A549 (cell line): Measurements from ENCODE around the gene PLXNA3. TPM values are rescaled to one million over a fixed set of nuclear protein-coding genes. Genes with fewer than 3 reads are reported as not detected.
A peak's percentile ranks its signal among the peaks of the same experiment; 100 is the strongest.

Experiments
- ATAC-seq, 2 experiments: fragments of 200-7000 bp in 1 of 2; fragments of >200 bp in 1 of 2; cut with Nextera tagmentation in 1 of 2; cut with Tn5 transposase in 1 of 2; 3 replicates each; pipeline versions ENCODE4 v1.8.0 to v1.9.1; 2018 to 2020; ENCODE audit warnings: mild to moderate bottlenecking in 1 of 2, moderate library complexity in 1 of 2
- CTCF ChIA-PET: fragments of 300-600 bp; sonication (Branson Sonifier 250); formaldehyde crosslinking; extraction: SDS; loops from one replicate; lab custom pipeline; 2021; ENCODE audit warnings: antibody characterized with exemption, inconsistent platforms; lab: Yijun Ruan, JAX
- POLR2A ChIA-PET: fragments of 350-600 bp; formaldehyde crosslinking; extraction: SDS; loops from one replicate; lab custom pipeline; 2021; ENCODE audit warnings: antibody characterized with exemption, inconsistent platforms; lab: Yijun Ruan, JAX
- DNase-seq, 2 experiments: peaks; one replicate each; pipeline versions ENCODE4 v3.0.0 to v3.0.0-alpha.2; 2011 to 2016; ENCODE audit warnings: low read depth in 1 of 2, low spot score in 1 of 2
- FAIRE-seq: peaks from 2 replicates; lab custom pipeline; 2011; peaks lifted over from hg19 to GRCh38; lab: Jason Lieb, UNC
- H3K27ac ChIP-seq, 2 experiments: fragments of >200 bp; sonication (Bioruptor Twin); formaldehyde crosslinking; 3 replicates each; pipeline ENCODE4 v1.5.1; 2016 to 2017
- H3K4me1 ChIP-seq: fragments of >200 bp; sonication (Bioruptor Twin); formaldehyde crosslinking; 3 replicates; pipeline ENCODE4 v1.6.1; 2016
- H3K4me2 ChIP-seq: fragments of >200 bp; sonication (Bioruptor Twin); formaldehyde crosslinking; 3 replicates; pipeline ENCODE4 v1.6.1; 2016
- H3K4me3 ChIP-seq: fragments of >200 bp; sonication (Bioruptor Twin); formaldehyde crosslinking; 3 replicates; pipeline ENCODE4 v1.5.1; 2016
- H3K9me3 ChIP-seq: fragments of >200 bp; sonication (Bioruptor Twin); formaldehyde crosslinking; 3 replicates; pipeline ENCODE4 v1.6.1; 2016
- BCL3 ChIP-seq: fragments of >200 bp; sonication (Bioruptor Twin); formaldehyde crosslinking; IDR thresholded peaks from 3 replicates; pipeline ENCODE4 v1.6.1; 2016
- CTCF ChIP-seq: fragments of >200 bp; sonication (Bioruptor Twin); formaldehyde crosslinking; IDR thresholded peaks from 3 replicates; pipeline ENCODE4 v1.5.1; 2016
- EP300 ChIP-seq, 2 experiments: fragments of >200 bp; sonication (Bioruptor Twin); formaldehyde crosslinking; IDR thresholded peaks; 2 replicates in 1 of 2; 3 replicates in 1 of 2; pipeline ENCODE4 v1.6.1; 2016 to 2017
- FOSB ChIP-seq: fragments of 250-450 bp; sonication (Bioruptor Pico); IDR thresholded peaks from 2 replicates; pipeline ENCODE4 v1.5.0; 2020; ENCODE audit warnings: mild to moderate bottlenecking, moderate library complexity
- FOSL2 ChIP-seq, 2 experiments: fragments of 450-650 bp in 1 of 2; fragments of >200 bp in 1 of 2; sonication (Bioruptor Twin) in 1 of 2; formaldehyde crosslinking; IDR thresholded peaks; 2 replicates each; pipeline versions ENCODE4 v1.5.0 to v1.6.1; 2016 to 2020; ENCODE audit warnings: mild to moderate bottlenecking in 1 of 2, moderate library complexity in 1 of 2
- GATA3 ChIP-seq: IDR thresholded peaks from 2 replicates; pipeline ENCODE4 v1.6.1; 2012; ENCODE audit warnings: borderline replicate concordance
- HDAC2 ChIP-seq: fragments of 200-600 bp; sonication (generic); IDR thresholded peaks from 2 replicates; pipeline ENCODE4 v1.6.1; 2016
- HEYL ChIP-seq: fragments of 250-450 bp; sonication (Bioruptor Pico); IDR thresholded peaks from 2 replicates; pipeline ENCODE4 v1.8.0; 2021; ENCODE audit warnings: mild to moderate bottlenecking, moderate library complexity
- HOXA7 ChIP-seq: fragments of 250-450 bp; sonication (Bioruptor Pico); IDR thresholded peaks from 2 replicates; pipeline ENCODE4 v1.5.0; 2020; ENCODE audit warnings: mild to moderate bottlenecking, moderate library complexity
- HOXB13 ChIP-seq: fragments of 250-450 bp; sonication (Bioruptor Pico); IDR thresholded peaks from 2 replicates; pipeline ENCODE4 v1.5.0; 2020; ENCODE audit warnings: low read depth, mild to moderate bottlenecking, moderate library complexity
- HOXB5 ChIP-seq: fragments of 250-450 bp; sonication (Bioruptor Pico); IDR thresholded peaks from 2 replicates; pipeline ENCODE4 v1.5.0; 2020; ENCODE audit warnings: mild to moderate bottlenecking, moderate library complexity
- JUNB ChIP-seq: fragments of >200 bp; sonication (Bioruptor Twin); formaldehyde crosslinking; IDR thresholded peaks from 2 replicates; pipeline ENCODE4 v1.6.1; 2016
- KDM5A ChIP-seq: fragments of 200-600 bp; sonication (generic); IDR thresholded peaks from 2 replicates; pipeline ENCODE4 v1.6.1; 2016; ENCODE audit warnings: antibody characterized with exemption, mild to moderate bottlenecking
- MAFK ChIP-seq: fragments of 450-650 bp; IDR thresholded peaks from 2 replicates; pipeline ENCODE4 v1.6.1; 2014; ENCODE audit not compliant: partially characterized antibody
- MAX ChIP-seq: IDR thresholded peaks from 2 replicates; pipeline ENCODE4 v1.6.1; 2012
- MYC ChIP-seq: IDR thresholded peaks from 2 replicates; pipeline ENCODE4 v1.6.1; 2012; ENCODE audit warnings: mild to moderate bottlenecking, inconsistent platforms, low read length, improper control_type of control experiment, borderline replicate concordance
- NPAS2 ChIP-seq: fragments of 250-450 bp; sonication (Bioruptor Pico); IDR thresholded peaks from 2 replicates; pipeline ENCODE4 v1.8.0; 2022; ENCODE audit warnings: mild to moderate bottlenecking, moderate library complexity, borderline replicate concordance
- NR3C1 ChIP-seq: fragments of >200 bp; sonication (Bioruptor Twin); formaldehyde crosslinking; IDR thresholded peaks from 3 replicates; pipeline ENCODE4 v1.6.1; 2017
- PBX3 ChIP-seq: IDR thresholded peaks from 2 replicates; pipeline ENCODE4 v1.6.1; 2012
- POLR2A ChIP-seq: IDR thresholded peaks from 2 replicates; pipeline ENCODE4 v1.6.1; 2012; ENCODE audit warnings: mild to moderate bottlenecking, low read length
- POLR2AphosphoS2 ChIP-seq: conservative IDR thresholded peaks from 2 replicates; pipeline ENCODE4 v1.6.1; 2012; ENCODE audit warnings: low read length, improper control_type of control experiment, inconsistent platforms
- RAD21 ChIP-seq, 2 experiments: fragments of >200 bp in 1 of 2; sonication (Bioruptor Twin) in 1 of 2; formaldehyde crosslinking in 1 of 2; IDR thresholded peaks in 1 of 2; conservative IDR thresholded peaks in 1 of 2; 2 replicates in 1 of 2; 3 replicates in 1 of 2; pipeline ENCODE4 v1.6.1; 2012 to 2018; ENCODE audit warnings: inconsistent platforms in 1 of 2
- RCOR1 ChIP-seq: fragments of 150-350 bp; IDR thresholded peaks from 2 replicates; pipeline ENCODE4 v1.6.1; 2014; ENCODE audit warnings: antibody characterized with exemption, low read length, low read depth
- REST ChIP-seq: fragments of 200-600 bp; sonication (generic); IDR thresholded peaks from 2 replicates; pipeline ENCODE4 v1.6.1; 2016; ENCODE audit warnings: antibody characterized with exemption, mild to moderate bottlenecking, moderate library complexity
- SMC3 ChIP-seq: fragments of >200 bp; sonication (Bioruptor Twin); formaldehyde crosslinking; IDR thresholded peaks from 3 replicates; pipeline ENCODE4 v1.6.1; 2018; ENCODE audit warnings: inconsistent platforms
- TP53 ChIP-seq: fragments of 250-450 bp; sonication (Bioruptor Pico); IDR thresholded peaks from 2 replicates; pipeline ENCODE4 v1.5.0; 2021; ENCODE audit warnings: mild to moderate bottlenecking, moderate library complexity
- WGBS: methylation state at CpG from one replicate; pipeline ENCODE4 v1.1.6; 2017; ENCODE audit errors: missing lambda C conversion rate; 5-methylcytosine and 5-hydroxymethylcytosine counted together
- polyA plus RNA-seq, 4 experiments: library from polyadenylated mRNA; depleted of rRNA in 3 of 4; stranded (reverse); fragments of >200 nt; fragmentation: RNase III in 1 of 4; extraction: RNeasy Plus Mini Kit Qiagen cat#74134 plus additional on column Dnase treatment in 1 of 4; gene quantifications; 2 replicates in 3 of 4; 3 replicates in 1 of 4; pipeline ENCODE4 v1.2.3, GENCODE V29; 2011 to 2017

The PLXNA3 gene
- polyA plus RNA-seq, 2 of the 4 experiments (the other 2 are of a cell fraction) = 3.4 to 10.1 TPM

- no peak for TF ChIP-seq HOXB5 (CRISPR knock-in tag)
- no peak for TF ChIP-seq EP300 (IDR thresholded peaks at IDR 0.05)
- no peak for TF ChIP-seq FOSL2 (IDR thresholded peaks at IDR 0.05)
- TF ChIP-seq FOSL2 (CRISPR knock-in tag; IDR thresholded peaks at IDR 0.05) = no peak; the same call in 1 of the 2 replicates
- TF ChIP-seq PBX3 = peak; percentile 70
Observed at GRCh38 chrX:154525606-154526490, 67.8 kb downstream of the PLXNA3 start (continued).

GRCh38 chrX:154526901-154527675 is 69.0 kb downstream of the PLXNA3 start:
- DNase-seq (peak in 1 of 2 experiments; percentile 89), ATAC-seq (peak; percentile 62 to 64), FAIRE-seq (peak; percentile 96)
- no peak overlapping the region for H3K4me3 ChIP-seq
- 1% methylated on average over 15 of the region's 15 CpGs for WGBS
- H3K4me1 ChIP-seq = peaks cover 70% of the 10 kb centered on the region
- H3K9me3 ChIP-seq = no peaks in the 10 kb centered on the region
- H3K27ac ChIP-seq = peak overlapping the region; percentile 72 to 93
- ChIA-PET CTCF (interaction anchor here (0.6 to 2.8 kb wide), 14 partner anchors 9 to 222 kb away, joined by 3 to 27 read pairs (median 4); partner anchors contain the start of gene SLC10A3), POLR2A (interaction anchor here (0.7 to 1.8 kb wide), 9 partner anchors 12 to 154 kb away, joined by 3 to 8 read pairs (median 4); partner anchors contain the start of genes IKBKG, RPL10, SLC10A3 and UBL4A)
- H3K4me2 ChIP-seq = peak overlapping the region; percentile 49
- no peak for TF ChIP-seq MAFK
- no peak for TF ChIP-seq RCOR1
- TF ChIP-seq NPAS2 (CRISPR knock-in tag) = no peak
- no peak for TF ChIP-seq BCL3
- peak; percentile 32 for TF ChIP-seq POLR2A
- no peak for TF ChIP-seq HDAC2
- TF ChIP-seq MYC = no peak
- peak; percentile 83 for TF ChIP-seq PBX3
- peak; percentile 28; the same call in 2 of the 3 replicates for TF ChIP-seq SMC3
- TF ChIP-seq HOXB13 = no peak
- TF ChIP-seq KDM5A = no peak
- TF ChIP-seq NR3C1 = no peak
- TF ChIP-seq MAX = peak; percentile 56; the same call in 1 of the 2 replicates
- peak; percentile 87 for TF ChIP-seq HOXA7 (CRISPR knock-in tag)
- TF ChIP-seq POLR2AphosphoS2 = peak; percentile 95
- peak; percentile 58 for TF ChIP-seq GATA3
- no peak for TF ChIP-seq HOXB5 (CRISPR knock-in tag)
- peak; percentile 42 for TF ChIP-seq CTCF
- TF ChIP-seq RAD21 (conservative IDR thresholded peaks at IDR 0.05 in 1 of 2, IDR thresholded peaks at IDR 0.05 in 1 of 2) = peak; percentile 35 to 37; a peak in 4 of 5 replicates
- peak; percentile 86 for TF ChIP-seq TP53 (CRISPR knock-in tag)
- no peak for TF ChIP-seq JUNB
- no peak for TF ChIP-seq EP300 (IDR thresholded peaks at IDR 0.05)
- TF ChIP-seq HEYL (CRISPR knock-in tag) = no peak
- peak; percentile 78 for TF ChIP-seq FOSB (CRISPR knock-in tag)
- no peak for TF ChIP-seq REST
